ENCODE results near the gene LZTFL1. TPM values are rescaled to one million over a fixed set of nuclear protein-coding genes. Genes with fewer than 3 reads are reported as not detected.

The LZTFL1 gene
- total and polyA plus RNA-seq, 2 experiments from 2014 or later = 14.3 to 25.1 TPM

GRCh38 chr3:45842851-45843625, 1.1 kb upstream of the LZTFL1 start:
- Histone ChIP-seq H3K9me2 (replicated peaks; ENCODE audit: insufficient read depth) (no peaks in the 10 kb centered on the region), H3K4me1 (ENCODE audit: insufficient read depth) (peaks cover 4% of the 10 kb centered on the region), H3K27me3 (peaks cover 27% of the 10 kb centered on the region), H3K4me3 (no peak overlapping the region), H3K27ac (peak overlapping the region; percentile 17), H3K9me3 (ENCODE audit: low read depth) (no peaks in the 10 kb centered on the region), H3K4me2 (no peak overlapping the region), H3K36me3 (replicated peaks; ENCODE audit: insufficient read depth, low read depth) (no peaks in the 10 kb centered on the region), H2AFZ (no peak overlapping the region), H4K20me1 (ENCODE audit: insufficient read depth, poor library complexity, severe bottlenecking) (no peaks in the 10 kb centered on the region), H3K79me2 (peaks cover 23% of the 10 kb centered on the region)
- DNase-seq (ENCODE audit: low spot score) = no peak
- 75% methylated on average over 9 of the region's 9 CpGs for WGBS (ENCODE audit: low lambda C conversion rate, missing lambda C conversion rate)
- TF ChIP-seq EZH2phosphoT487 (IDR thresholded peaks at IDR 0.05; ENCODE audit: low read depth, severe bottlenecking, unreplicated experiment) (no peak), CTCF (IDR thresholded peaks at IDR 0.05; ENCODE audit: poor library complexity) (no peak), EZH2 (IDR thresholded peaks at IDR 0.05; ENCODE audit: borderline replicate concordance) (no peak)

- H3K4me1 ChIP-seq (ENCODE audit: insufficient read depth) = peaks cover 4% of the 10 kb centered on the region
- DNase-seq (ENCODE audit: low spot score) = peak; percentile 48
- H3K4me3 ChIP-seq = peak overlapping the region; percentile 86
- TF ChIP-seq EZH2 (IDR thresholded peaks at IDR 0.05; ENCODE audit: borderline replicate concordance) = no peak
- no peak for TF ChIP-seq CTCF (IDR thresholded peaks at IDR 0.05; ENCODE audit: poor library complexity)
- no peak for TF ChIP-seq EZH2phosphoT487 (IDR thresholded peaks at IDR 0.05; ENCODE audit: low read depth, severe bottlenecking, unreplicated experiment)
- WGBS (ENCODE audit: low lambda C conversion rate, missing lambda C conversion rate) = 6% methylated on average over 15 of the region's 15 CpGs
- H3K27me3 ChIP-seq = peaks cover 10% of the 10 kb centered on the region
- H3K36me3 ChIP-seq (replicated peaks; ENCODE audit: insufficient read depth, low read depth) = no peaks in the 10 kb centered on the region
- H3K79me2 ChIP-seq = peaks cover 23% of the 10 kb centered on the region
- no peaks in the 10 kb centered on the region for H4K20me1 ChIP-seq (ENCODE audit: insufficient read depth, poor library complexity, severe bottlenecking)
- no peaks in the 10 kb centered on the region for H3K9me3 ChIP-seq (ENCODE audit: low read depth)
- H2AFZ ChIP-seq = peak overlapping the region; percentile 83
- H3K27ac ChIP-seq = peak overlapping the region; percentile 75
- no peaks in the 10 kb centered on the region for H3K9me2 ChIP-seq (replicated peaks; ENCODE audit: insufficient read depth)
- H3K4me2 ChIP-seq = peak overlapping the region; percentile 91
Observed at GRCh38 chr3:45841420-45841756, 531 bp downstream of the LZTFL1 start.

GRCh38 chr3:45838466-45838865, 3.5 kb downstream of the LZTFL1 start:
- Histone ChIP-seq H3K4me1 (ENCODE audit: insufficient read depth) (peaks cover 4% of the 10 kb centered on the region), H4K20me1 (ENCODE audit: insufficient read depth, poor library complexity, severe bottlenecking) (no peaks in the 10 kb centered on the region), H3K27ac (no peak overlapping the region), H3K4me2 (no peak overlapping the region), H3K9me2 (replicated peaks; ENCODE audit: insufficient read depth) (no peaks in the 10 kb centered on the region), H2AFZ (no peak overlapping the region), H3K27me3 (no peaks in the 10 kb centered on the region), H3K4me3 (no peak overlapping the region), H3K36me3 (replicated peaks; ENCODE audit: insufficient read depth, low read depth) (no peaks in the 10 kb centered on the region), H3K79me2 (peaks cover 23% of the 10 kb centered on the region), H3K9me3 (ENCODE audit: low read depth) (no peaks in the 10 kb centered on the region)
- TF ChIP-seq EZH2 (IDR thresholded peaks at IDR 0.05; ENCODE audit: borderline replicate concordance) (no peak), CTCF (IDR thresholded peaks at IDR 0.05; ENCODE audit: poor library complexity) (no peak), EZH2phosphoT487 (IDR thresholded peaks at IDR 0.05; ENCODE audit: low read depth, severe bottlenecking, unreplicated experiment) (no peak)
- DNase-seq (ENCODE audit: low spot score) = no peak
- WGBS (ENCODE audit: low lambda C conversion rate, missing lambda C conversion rate) = 86% methylated on average over 1 of the region's 1 CpG
